ENCODE results near the gene C1orf94.

DNA sequence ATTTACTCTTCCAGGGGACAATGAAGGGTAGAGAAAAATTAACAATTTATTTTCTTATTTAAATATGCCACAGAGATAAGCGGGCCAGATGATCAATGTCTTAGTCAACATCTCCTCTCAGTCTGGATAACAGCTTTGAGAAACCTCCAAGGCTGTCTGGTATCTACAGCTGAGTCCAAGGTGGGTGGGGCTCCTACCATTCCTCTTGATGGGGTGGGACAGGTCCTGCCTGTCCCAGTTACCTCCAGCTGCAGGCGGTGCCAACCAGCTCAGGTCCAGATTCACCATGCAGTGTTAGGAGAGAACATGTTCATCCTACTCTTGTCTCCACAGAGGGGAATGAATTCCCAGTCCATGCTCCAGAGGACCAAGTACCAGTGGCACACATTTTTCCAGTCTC, 32.7 kb upstream of the C1orf94 start:
- TF ChIP-seq, protein P1, sequence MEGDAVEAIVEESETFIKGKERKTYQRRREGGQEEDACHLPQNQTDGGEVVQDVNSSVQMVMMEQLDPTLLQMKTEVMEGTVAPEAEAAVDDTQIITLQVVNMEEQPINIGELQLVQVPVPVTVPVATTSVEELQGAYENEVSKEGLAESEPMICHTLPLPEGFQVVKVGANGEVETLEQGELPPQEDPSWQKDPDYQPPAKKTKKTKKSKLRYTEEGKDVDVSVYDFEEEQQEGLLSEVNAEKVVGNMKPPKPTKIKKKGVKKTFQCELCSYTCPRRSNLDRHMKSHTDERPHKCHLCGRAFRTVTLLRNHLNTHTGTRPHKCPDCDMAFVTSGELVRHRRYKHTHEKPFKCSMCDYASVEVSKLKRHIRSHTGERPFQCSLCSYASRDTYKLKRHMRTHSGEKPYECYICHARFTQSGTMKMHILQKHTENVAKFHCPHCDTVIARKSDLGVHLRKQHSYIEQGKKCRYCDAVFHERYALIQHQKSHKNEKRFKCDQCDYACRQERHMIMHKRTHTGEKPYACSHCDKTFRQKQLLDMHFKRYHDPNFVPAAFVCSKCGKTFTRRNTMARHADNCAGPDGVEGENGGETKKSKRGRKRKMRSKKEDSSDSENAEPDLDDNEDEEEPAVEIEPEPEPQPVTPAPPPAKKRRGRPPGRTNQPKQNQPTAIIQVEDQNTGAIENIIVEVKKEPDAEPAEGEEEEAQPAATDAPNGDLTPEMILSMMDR (conservative IDR thresholded peaks at IDR 0.05; ENCODE audit: low read depth, low read length), result no peak
- TF ChIP-seq CHD1 (IDR thresholded peaks at IDR 0.05; ENCODE audit: low read depth, low read length), result no peak
- TF ChIP-seq, protein P2, sequence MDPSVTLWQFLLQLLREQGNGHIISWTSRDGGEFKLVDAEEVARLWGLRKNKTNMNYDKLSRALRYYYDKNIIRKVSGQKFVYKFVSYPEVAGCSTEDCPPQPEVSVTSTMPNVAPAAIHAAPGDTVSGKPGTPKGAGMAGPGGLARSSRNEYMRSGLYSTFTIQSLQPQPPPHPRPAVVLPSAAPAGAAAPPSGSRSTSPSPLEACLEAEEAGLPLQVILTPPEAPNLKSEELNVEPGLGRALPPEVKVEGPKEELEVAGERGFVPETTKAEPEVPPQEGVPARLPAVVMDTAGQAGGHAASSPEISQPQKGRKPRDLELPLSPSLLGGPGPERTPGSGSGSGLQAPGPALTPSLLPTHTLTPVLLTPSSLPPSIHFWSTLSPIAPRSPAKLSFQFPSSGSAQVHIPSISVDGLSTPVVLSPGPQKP (IDR thresholded peaks at IDR 0.05; ENCODE audit: borderline replicate concordance, low read depth, low read length), result no peak
- TF ChIP-seq RAD21 (IDR thresholded peaks at IDR 0.05; ENCODE audit: low read length), result no peak
- TF ChIP-seq SMC3 (IDR thresholded peaks at IDR 0.05; ENCODE audit: low read depth, low read length), result no peak
- no peak for TF ChIP-seq NFE2L2 (IDR thresholded peaks at IDR 0.05; ENCODE audit: low read depth, low read length)
- no peak for TF ChIP-seq MXI1 (IDR thresholded peaks at IDR 0.05; ENCODE audit: borderline replicate concordance, low read depth, low read length)
- no peak for TF ChIP-seq FOS (IDR thresholded peaks at IDR 0.05; ENCODE audit: low read depth, low read length)
